GM21390 (cell line): Measurements from ENCODE around the gene IL3.

Source experiments
- ATAC-seq: cut with Tn5 transposase; IDR thresholded peaks from one replicate; pipeline ENCODE4 v1.9.1; 2021; ENCODE audit not compliant: unreplicated experiment

Gene IL3, protein sequence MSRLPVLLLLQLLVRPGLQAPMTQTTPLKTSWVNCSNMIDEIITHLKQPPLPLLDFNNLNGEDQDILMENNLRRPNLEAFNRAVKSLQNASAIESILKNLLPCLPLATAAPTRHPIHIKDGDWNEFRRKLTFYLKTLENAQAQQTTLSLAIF

DNA sequence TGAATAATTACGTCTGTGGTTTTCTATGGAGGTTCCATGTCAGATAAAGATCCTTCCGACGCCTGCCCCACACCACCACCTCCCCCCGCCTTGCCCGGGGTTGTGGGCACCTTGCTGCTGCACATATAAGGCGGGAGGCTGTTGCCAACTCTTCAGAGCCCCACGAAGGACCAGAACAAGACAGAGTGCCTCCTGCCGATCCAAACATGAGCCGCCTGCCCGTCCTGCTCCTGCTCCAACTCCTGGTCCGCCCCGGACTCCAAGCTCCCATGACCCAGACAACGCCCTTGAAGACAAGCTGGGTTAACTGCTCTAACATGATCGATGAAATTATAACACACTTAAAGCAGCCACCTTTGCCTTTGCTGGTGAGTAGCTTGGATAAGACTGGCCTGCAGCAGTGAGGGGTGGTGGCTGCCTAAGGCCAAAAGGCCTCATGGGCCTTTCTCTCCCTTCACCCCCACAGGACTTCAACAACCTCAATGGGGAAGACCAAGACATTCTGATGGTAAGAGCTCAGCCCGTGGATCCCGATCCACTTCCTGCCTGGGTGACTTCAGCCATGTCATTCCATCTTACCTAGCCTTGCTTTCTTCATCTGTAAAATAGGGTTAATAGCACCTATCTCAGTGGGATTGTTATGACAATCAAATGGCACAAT lies at the start of gene IL3:
Gene IL3, plus strand, starts transcription at position 155 of the 661 bp plus-strand sequence. Its CDS starts 52 bp downstream, at position 207.
- ATAC-seq: no peak

- ATAC-seq: no peak
Measured at GRCh38 chr5:132010989-132011621, 49.4 kb upstream of the IL3 start.

GRCh38 chr5:132011622-132012343 lies 48.7 kb upstream of the IL3 start, which contains the start of gene ACSL6:
TSS of gene ACSL6 (minus strand) at chr5:132011658. CDS start at chr5:132011553, 105 bp downstream.
- no peak for ATAC-seq

GRCh38 chr5:132012371-132013005 lies 48.0 kb upstream of the IL3 start:
- ATAC-seq: no peak

- no peak for ATAC-seq
Measured at GRCh38 chr5:132013006-132013689, 47.3 kb upstream of the IL3 start.

- no peak for ATAC-seq
Measured at GRCh38 chr5:132013711-132014110, 46.7 kb upstream of the IL3 start.

- ATAC-seq: no peak
Measured at GRCh38 chr5:132016721-132017250, 43.7 kb upstream of the IL3 start.

DNA sequence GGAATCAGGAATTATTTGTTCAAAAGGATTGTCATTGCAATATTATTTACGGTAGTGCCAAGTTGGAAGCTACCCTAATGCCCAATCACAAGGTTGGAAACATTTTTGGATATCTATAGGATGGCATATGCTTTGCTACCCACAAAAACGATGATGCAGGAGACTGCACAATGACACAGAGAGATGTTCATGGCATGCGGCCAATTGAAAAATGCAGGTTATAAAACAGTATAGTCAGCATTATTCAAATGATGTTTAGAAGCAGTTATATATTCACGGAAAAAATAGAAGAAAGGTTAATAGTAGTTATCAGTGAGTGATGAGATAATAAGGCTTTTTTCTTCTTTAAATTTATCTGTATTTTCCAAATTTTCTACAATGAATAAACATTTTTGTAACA lies 43.1 kb upstream of the IL3 start:
- no peak for ATAC-seq

DNA sequence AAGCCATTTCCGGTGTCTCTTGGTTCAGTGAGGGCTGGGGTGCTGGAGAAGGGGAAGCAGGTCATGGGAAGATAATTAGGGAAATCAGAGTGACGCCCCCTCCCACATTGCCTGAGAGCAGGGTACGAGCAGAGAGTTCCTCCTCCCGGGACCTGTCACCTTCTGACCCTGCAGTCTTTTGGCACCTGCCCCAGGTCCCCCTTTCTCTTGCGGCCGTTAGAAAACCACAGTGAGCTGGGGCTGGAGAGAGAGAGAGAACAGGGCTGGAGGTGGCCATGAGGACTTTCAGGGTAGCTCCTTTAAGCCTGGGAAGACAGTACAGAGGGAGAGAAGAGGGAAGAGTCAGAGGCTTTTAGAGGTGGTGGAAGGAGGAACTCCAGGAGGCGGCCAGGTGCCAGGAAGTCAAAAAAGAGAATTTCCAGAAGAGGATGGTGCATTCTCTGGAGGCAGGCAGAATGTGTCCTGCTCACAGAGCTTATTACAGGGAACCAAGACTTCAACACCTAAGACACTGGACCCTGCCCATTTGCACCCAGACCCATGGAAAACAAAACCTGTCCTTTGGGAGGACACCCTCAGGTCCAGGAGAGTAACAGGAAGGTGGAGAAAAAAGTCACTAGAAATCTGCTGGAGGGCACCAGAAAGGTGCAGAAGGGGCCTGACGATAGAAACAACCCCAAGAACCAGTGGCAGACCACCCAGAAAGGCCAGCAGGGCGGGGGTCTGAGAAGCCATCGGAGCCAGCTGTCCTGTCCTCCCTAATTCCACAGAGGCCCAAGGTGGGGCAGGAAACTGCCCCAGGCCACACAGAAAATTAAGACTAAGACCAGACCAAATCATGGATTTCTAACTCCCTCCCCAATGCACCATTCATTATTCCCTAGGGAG lies 42.5 kb upstream of the IL3 start:
- no peak for ATAC-seq

DNA sequence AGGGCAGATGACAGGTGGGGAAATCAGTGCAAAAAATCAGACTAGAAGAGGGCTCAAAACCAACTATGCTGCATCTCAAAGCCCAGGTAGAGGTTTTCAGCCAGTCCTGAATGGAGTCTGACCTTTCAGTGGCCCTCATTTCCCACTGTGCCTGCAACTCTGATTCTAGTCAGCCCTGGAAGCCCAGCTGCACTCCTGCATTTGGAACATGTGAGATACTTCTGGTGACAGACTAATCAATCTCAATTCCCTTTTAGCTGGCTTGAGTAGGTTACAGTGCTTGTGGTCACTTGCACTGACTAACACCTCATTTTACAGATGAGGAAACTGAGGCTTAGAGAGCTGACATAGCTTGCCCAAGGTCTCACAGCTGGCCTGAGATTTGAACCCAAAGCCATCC lies 41.1 kb upstream of the IL3 start:
- no peak for ATAC-seq

DNA sequence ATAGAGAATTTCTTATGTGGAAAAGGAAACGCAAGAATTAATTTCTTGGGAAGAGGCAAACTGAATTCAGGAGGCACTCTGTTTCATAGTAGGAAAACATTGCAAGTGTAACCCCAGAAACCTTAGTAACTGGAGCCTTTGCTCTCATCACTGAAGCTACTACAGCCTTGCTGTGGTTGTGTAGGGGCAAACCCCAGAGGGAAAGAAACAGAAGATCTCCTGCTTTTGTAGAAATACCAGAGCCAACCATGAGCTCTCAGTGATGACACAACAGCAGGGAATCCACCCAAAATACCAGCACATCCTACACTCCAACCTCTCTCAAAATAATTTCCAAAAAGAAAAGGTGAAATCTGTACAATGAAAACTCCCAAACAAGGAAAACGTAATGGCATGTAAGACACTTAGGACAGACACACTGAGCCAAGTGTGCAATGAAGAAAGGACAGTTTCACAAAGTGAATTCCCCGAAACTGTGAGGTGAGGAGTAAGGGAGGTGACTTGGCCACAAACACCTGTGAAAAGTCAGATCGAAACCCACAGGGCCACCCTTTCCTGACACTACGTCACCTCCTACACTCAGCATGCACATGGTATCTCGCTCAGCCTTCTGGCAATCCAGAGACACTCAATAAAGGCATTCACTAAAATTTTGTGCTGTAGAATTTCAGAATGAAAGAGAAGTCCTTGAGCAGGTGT lies 40.4 kb upstream of the IL3 start:
- ATAC-seq: peak; percentile 98

DNA sequence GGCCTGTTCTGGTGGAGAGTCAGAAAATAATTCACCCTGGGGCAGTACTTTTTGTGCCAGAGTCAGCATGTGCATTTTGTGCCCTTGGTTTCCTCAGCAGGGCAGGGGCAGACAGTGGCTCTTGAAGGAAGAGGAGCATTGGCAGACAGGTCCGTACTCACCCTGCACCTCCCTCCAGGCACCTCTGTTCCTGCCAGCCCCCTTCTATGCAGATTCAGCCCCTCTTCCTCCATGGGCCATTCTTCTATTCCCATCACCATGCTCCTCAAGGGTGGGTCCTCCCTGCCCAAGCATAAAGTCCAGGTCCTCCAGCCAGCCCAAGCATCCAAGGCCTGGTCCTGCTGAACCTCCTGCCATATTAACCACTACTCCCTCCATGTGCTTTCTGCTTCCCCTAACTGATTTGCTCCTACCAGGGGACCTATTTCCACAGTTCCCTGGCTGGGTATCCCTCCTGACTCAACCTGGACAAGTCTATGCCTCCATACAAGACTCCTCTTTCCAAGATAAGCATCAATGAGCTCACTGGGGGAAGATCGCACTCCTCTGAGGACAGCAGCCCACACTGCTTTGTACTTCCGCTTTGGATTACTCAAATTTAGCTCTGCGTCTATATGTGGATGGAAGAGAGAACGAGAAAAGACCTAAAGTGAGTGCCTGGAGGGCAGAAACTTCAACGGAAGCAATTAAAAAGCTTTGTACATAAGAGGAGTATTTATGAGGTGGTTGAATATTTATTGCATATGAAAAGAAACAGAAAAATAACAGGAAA lies 39.7 kb upstream of the IL3 start:
- peak; percentile 18 for ATAC-seq

GRCh38 chr5:132021654-132022053 lies 38.8 kb upstream of the IL3 start:
- ATAC-seq: no peak

GRCh38 chr5:132022737-132023136 lies 37.7 kb upstream of the IL3 start:
- ATAC-seq: no peak

DNA sequence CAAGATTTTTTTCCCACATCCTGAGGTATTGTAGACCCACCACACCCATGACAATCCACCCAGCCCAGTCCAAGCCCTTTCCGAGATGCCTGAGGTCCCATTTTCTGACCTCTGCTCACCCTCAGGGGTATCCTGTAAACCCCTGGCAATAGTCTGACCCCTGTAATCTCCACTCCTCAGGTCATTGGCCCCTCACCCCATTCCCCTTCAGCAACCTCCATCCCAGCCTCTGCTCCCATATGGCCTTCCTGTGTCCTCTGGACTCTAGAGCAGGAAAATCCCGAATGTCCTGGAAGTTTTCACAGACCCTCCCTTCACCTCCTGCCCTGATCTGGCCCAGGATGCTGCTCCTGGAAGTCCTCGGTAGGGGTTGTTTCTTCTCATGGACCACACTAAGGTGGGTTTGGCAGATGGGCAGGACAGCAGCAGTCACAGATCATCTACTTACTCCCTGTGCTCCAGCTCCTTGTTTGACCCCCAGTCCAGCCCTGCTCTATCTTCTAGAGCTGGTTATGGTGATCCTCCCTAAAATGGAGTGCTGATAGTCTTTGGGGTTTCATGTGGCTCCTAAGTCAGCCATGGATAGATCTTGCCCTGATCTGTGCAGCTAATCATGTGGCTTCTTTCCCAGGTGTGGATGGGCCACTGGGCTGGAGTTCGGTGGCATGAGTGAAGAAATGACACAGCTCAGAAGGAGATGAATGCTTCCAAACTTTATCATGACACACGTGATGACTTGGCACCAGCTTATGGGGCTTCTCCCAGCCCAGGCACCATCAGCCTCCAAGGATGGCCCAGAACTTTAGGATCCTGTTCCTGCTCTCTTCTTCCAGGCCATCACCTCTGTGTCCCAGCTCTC lies 37.0 kb upstream of the IL3 start:
- ATAC-seq: no peak

GRCh38 chr5:132024117-132024435 lies 36.4 kb upstream of the IL3 start:
- ATAC-seq: no peak

- no peak for ATAC-seq
Measured at GRCh38 chr5:132024789-132025402, 35.6 kb upstream of the IL3 start.
